HG03571 (cell line): ENCODE results near the gene SLC17A7.
"Not testable (repeated sequence)": the region's sequence is repeated elsewhere in the genome, so short reads cannot be mapped to it uniquely, and the experiment has no call there.

Source experiments
- ATAC-seq: cut with Tn5 transposase; IDR thresholded peaks from one replicate; pipeline ENCODE4 v1.9.1; 2021; ENCODE audit not compliant: unreplicated experiment

The SLC17A7 gene

GRCh38 chr19:49441210-49441959 lies at the start of gene SLC17A7:
Gene SLC17A7 (minus strand): TSS chr19:49441527. CDS start chr19:49441379, 148 bp downstream.
- no peak for ATAC-seq

GRCh38 chr19:49490287-49491029 lies 49.1 kb upstream of the SLC17A7 start:
- ATAC-seq = no peak

- ATAC-seq = no peak
Observed at GRCh38 chr19:49489601-49490167, 48.4 kb upstream of the SLC17A7 start.

GRCh38 chr19:49488863-49489537 lies 47.7 kb upstream of the SLC17A7 start:
- ATAC-seq = no peak

GRCh38 chr19:49488046-49488862 lies 46.9 kb upstream of the SLC17A7 start:
- no peak for ATAC-seq

GRCh38 chr19:49487277-49488045 lies 46.1 kb upstream of the SLC17A7 start, which contains the start of gene RPL13A:
Gene RPL13A (plus strand): TSS chr19:49487608. CDS start chr19:49487630, 22 bp downstream.
- ATAC-seq = peak; percentile 80

GRCh38 chr19:49486710-49487276 lies 45.5 kb upstream of the SLC17A7 start:
- ATAC-seq = no peak

- ATAC-seq = no peak
Observed at GRCh38 chr19:49486232-49486631, 44.9 kb upstream of the SLC17A7 start.

- ATAC-seq = no peak
Observed at GRCh38 chr19:49481020-49481683, 39.8 kb upstream of the SLC17A7 start.

GRCh38 chr19:49479975-49480628 lies 38.8 kb upstream of the SLC17A7 start:
- ATAC-seq = no peak

GRCh38 chr19:49475995-49476880 lies 34.9 kb upstream of the SLC17A7 start:
- no peak for ATAC-seq

- ATAC-seq = no peak
Observed at GRCh38 chr19:49475191-49475917, 34.0 kb upstream of the SLC17A7 start.

GRCh38 chr19:49474542-49474924 lies 33.2 kb upstream of the SLC17A7 start:
- ATAC-seq = no peak

- ATAC-seq = no peak
Observed at GRCh38 chr19:49473868-49474541, 32.7 kb upstream of the SLC17A7 start, which contains the start of gene FLT3LG. Gene FLT3LG (plus strand): TSS chr19:49474215. CDS start chr19:49474640, 425 bp downstream.

GRCh38 chr19:49473501-49473867 lies 32.2 kb upstream of the SLC17A7 start:
- ATAC-seq = not testable (repeated sequence)

- ATAC-seq = no peak
Observed at GRCh38 chr19:49472936-49473335, 31.6 kb upstream of the SLC17A7 start.
